ENCODE data around the gene DLG2. TPM values are rescaled to one million over a fixed set of nuclear protein-coding genes. Genes with fewer than 3 reads are reported as not detected.
A peak's percentile ranks its signal among the peaks of the same experiment; 100 is the strongest.

Gene DLG2
- total and polyA plus RNA-seq, 2 of the 8 experiments (the other 6 are each of a cell fraction or from before 2014, with no cell fraction given): 1.7 to 14.3 TPM

GRCh38 chr11:83661491-83662350, 1965.4 kb downstream of the DLG2 start:
- no peak overlapping the region for H2AK5ac ChIP-seq (ENCODE audit: low read depth, low read length)
- H2BK15ac ChIP-seq (ENCODE audit: low read length): no peak overlapping the region
- H4K91ac ChIP-seq (replicated peaks; ENCODE audit: insufficient read length, low read length): no peak overlapping the region
- no peak overlapping the region for H4K8ac ChIP-seq (ENCODE audit: extremely low read depth, insufficient read depth, low read length)
- 0 out of 2 replicates have a peak overlapping the region, but pooled peaks have one; percentile 14 for H2BK5ac ChIP-seq (ENCODE audit: low read depth, low read length)
- H3K23ac ChIP-seq (ENCODE audit: insufficient read length): no peak overlapping the region
- no peaks in the 10 kb centered on the region for H3K79me1 ChIP-seq (ENCODE audit: low read depth, low read length)
- H3K23me2 ChIP-seq (ENCODE audit: low read depth, low read length): no peaks in the 10 kb centered on the region
- no peak overlapping the region for H2AFZ ChIP-seq (ENCODE audit: low read length)
- H4K20me1 ChIP-seq (replicated peaks in 1 of 2; ENCODE audit: control insufficient read depth in 1 of 2, insufficient read depth in 2 of 2, low read length in 2 of 2): no peaks in the 10 kb centered on the region
- H3K4me3 ChIP-seq (ENCODE audit: extremely low read depth in 1 of 4, insufficient read depth in 2 of 4, low read depth in 3 of 4, low read length in 4 of 4): no peak overlapping the region
- no peak overlapping the region for H3K9ac ChIP-seq (replicated peaks in 1 of 4; ENCODE audit: extremely low read depth in 1 of 4, low read depth in 3 of 4, low read length in 3 of 4)
- no peak overlapping the region for H3K18ac ChIP-seq (ENCODE audit: extremely low read depth, low read length)
- H3K14ac ChIP-seq (ENCODE audit: insufficient read length): no peak overlapping the region
- no peak for FAIRE-seq
- no peak overlapping the region for H3K56ac ChIP-seq (replicated peaks; ENCODE audit: insufficient read length, low read depth, low read length)
- no peaks in the 10 kb centered on the region for H3K9me3 ChIP-seq (ENCODE audit: insufficient read depth in 2 of 2, low read depth in 1 of 2, low read length in 1 of 2)
- no peak overlapping the region for H4K5ac ChIP-seq (ENCODE audit: insufficient read length, low read depth, low read length)
- no peak for DNase-seq (ENCODE audit: low read depth in 1 of 2, low spot score in 2 of 2)
- H3K27me3 ChIP-seq (replicated peaks in 1 of 4; ENCODE audit: control insufficient read depth in 3 of 4, extremely low read depth in 1 of 4, insufficient read depth in 3 of 4, low read length in 3 of 4): no peaks in the 10 kb centered on the region
- CTCF ChIA-PET (ENCODE audit: partially characterized antibody): interaction anchor here (1.2 kb wide), 1 partner anchor 10 kb away, joined by 3 read pairs; no protein-coding TSS in a partner anchor
- no peak overlapping the region for H3K4ac ChIP-seq (replicated peaks; ENCODE audit: insufficient read length, low read depth, low read length)
- no peak for TF ChIP-seq SP2 (IDR thresholded peaks at IDR 0.05; ENCODE audit: low read length)
- TF ChIP-seq RNF2 (IDR thresholded peaks at IDR 0.05; ENCODE audit: borderline replicate concordance, low read depth, low read length, missing control alignments, poor library complexity, severe bottlenecking): no peak
- no peak for TF ChIP-seq RXRA (IDR thresholded peaks at IDR 0.05; ENCODE audit: insufficient read depth, low read depth, low read length)
- TF ChIP-seq, protein P1, sequence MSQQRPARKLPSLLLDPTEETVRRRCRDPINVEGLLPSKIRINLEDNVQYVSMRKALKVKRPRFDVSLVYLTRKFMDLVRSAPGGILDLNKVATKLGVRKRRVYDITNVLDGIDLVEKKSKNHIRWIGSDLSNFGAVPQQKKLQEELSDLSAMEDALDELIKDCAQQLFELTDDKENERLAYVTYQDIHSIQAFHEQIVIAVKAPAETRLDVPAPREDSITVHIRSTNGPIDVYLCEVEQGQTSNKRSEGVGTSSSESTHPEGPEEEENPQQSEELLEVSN (IDR thresholded peaks at IDR 0.05): no peak
- no peak for TF ChIP-seq JUN (IDR thresholded peaks at IDR 0.05; ENCODE audit: low read depth, low read length)
- no peak for TF ChIP-seq PHF8 (conservative IDR thresholded peaks at IDR 0.05; ENCODE audit: low read depth, low read length)
- TF ChIP-seq CREB1 (IDR thresholded peaks at IDR 0.05): no peak
- no peak for TF ChIP-seq KDM5A (IDR thresholded peaks at IDR 0.05; ENCODE audit: low read length)
- no peak for TF ChIP-seq SP4 (IDR thresholded peaks at IDR 0.05; ENCODE audit: low read length)
- TF ChIP-seq, protein P2, sequence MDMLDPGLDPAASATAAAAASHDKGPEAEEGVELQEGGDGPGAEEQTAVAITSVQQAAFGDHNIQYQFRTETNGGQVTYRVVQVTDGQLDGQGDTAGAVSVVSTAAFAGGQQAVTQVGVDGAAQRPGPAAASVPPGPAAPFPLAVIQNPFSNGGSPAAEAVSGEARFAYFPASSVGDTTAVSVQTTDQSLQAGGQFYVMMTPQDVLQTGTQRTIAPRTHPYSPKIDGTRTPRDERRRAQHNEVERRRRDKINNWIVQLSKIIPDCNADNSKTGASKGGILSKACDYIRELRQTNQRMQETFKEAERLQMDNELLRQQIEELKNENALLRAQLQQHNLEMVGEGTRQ (IDR thresholded peaks at IDR 0.05; ENCODE audit: low read length): no peak
- H2BK12ac ChIP-seq (ENCODE audit: low read depth, low read length): no peak overlapping the region
- no peaks in the 10 kb centered on the region for H3K36me3 ChIP-seq (ENCODE audit: control insufficient read depth in 2 of 4, insufficient read depth in 4 of 4, low read length in 3 of 4)
- H2BK20ac ChIP-seq (ENCODE audit: low read length): no peak overlapping the region
- WGBS, 2 experiments (ENCODE audit: extremely low coverage in 1 of 2, insufficient coverage in 1 of 2, insufficient read length in 1 of 2, insufficient replicate concordance in 2 of 2, low coverage in 1 of 2, low lambda C conversion rate in 2 of 2, missing lambda C conversion rate in 1 of 2): 88% methylated on average over 4 of the region's 4 CpGs; no CpG with 5 or more reads in 1 of the 2 experiments
- H3K4me2 ChIP-seq (ENCODE audit: insufficient read depth in 1 of 2, low read depth in 2 of 2, low read length in 2 of 2): no peak overlapping the region; a peak in 1 of 4 replicates
- H3K27ac ChIP-seq (ENCODE audit: low read depth, low read length): no peak overlapping the region
- H3K79me2 ChIP-seq (ENCODE audit: control insufficient read depth in 1 of 2, insufficient read depth in 2 of 2, low read length in 2 of 2): no peaks in the 10 kb centered on the region
- peaks cover 0 to 13% (median 2%) of the 10 kb centered on the region in 4 experiments; a peak in 3 of 7 replicates for H3K4me1 ChIP-seq (replicated peaks in 1 of 4; ENCODE audit: control insufficient read depth in 3 of 4, insufficient read depth in 4 of 4, low read length in 3 of 4)
- no peak overlapping the region for H2BK120ac ChIP-seq (replicated peaks; ENCODE audit: low read depth, low read length)
- POLR2A ChIA-PET (ENCODE audit: partially characterized antibody): no interaction called here
